GM21723 (cell line): ENCODE results near the gene MAPK7.

Experiments
- ATAC-seq: cut with Tn5 transposase; IDR thresholded peaks from one replicate; pipeline ENCODE4 v1.9.1; 2021; ENCODE audit warnings: mild to moderate bottlenecking, moderate library complexity; ENCODE audit not compliant: unreplicated experiment

The MAPK7 gene

DNA sequence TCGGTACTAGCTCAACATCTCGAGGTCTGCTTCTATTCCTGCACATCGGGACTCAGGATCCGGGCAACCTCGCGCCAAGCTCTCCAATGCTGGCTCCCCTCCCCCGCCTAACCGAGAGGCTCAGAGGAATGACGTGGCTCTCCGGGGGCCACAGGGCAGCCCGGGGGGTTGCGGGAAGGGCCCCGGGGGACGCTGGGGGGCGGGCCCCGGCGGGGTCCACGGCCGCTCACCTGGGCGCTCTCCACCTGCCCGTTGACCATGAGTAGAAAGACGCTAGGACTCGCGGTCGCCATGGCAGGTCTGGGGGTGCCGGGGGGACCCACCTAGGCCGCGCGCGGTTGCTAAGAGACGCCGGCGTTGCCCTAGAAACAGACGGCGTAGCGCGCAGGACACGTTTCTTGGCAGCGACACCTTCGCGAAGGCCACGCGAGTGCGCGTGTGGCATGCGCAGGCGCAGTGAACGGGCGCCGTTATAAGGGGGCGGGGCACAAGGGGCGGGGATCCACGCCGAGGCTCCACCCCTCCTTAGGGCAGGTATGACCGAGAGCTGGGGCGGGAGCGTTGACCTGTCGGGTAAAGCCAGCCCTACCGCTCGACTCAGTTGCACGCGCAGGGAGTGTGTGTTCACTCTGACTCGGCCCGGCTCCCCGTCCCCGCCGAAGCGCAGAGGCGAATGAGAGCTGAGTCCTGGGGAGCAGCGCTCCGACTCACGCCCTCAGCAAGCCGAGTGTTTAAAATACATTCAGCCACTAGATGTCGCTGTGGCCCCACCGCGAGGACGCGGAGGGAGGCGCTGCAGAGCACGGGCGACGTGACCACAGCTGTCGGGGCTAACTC is 15.8 kb upstream of the MAPK7 start, which contains the start of gene B9D1:
TSS of gene B9D1 (minus strand) at position 447 of the 837 bp plus-strand sequence. CDS start at position 293, 154 bp downstream.
- ATAC-seq: peak; percentile 83

- ATAC-seq: no peak
Observed at GRCh38 chr17:19363114-19363438, 15.2 kb upstream of the MAPK7 start.

DNA sequence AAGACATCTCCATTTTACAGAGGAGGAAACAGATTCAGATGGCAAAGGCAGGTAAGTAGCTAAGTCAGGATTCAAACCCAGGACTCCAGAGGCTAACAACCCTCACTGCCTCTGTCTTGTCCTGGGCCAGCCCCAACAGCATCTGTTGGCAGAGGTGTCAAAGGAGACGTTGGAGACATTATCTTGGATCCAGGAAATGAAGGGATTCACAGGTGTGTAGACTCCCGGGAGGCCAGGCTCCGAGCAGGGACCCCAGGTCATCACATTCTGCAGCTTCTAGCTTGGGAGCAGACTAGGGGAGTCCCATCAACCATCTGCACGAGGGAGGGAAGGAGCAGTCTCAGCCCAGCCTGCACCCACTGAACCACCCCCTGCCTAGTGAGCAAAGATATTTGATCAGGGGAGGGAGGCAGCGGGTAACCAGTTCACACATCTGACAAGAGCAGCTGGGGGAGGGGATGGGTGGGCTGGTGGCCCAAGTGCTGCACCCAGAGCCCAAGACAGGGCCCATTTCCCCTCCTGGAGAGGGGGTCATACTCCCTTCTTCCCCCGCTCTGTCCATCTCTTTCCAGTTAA is 14.8 kb upstream of the MAPK7 start:
- ATAC-seq: no peak

DNA sequence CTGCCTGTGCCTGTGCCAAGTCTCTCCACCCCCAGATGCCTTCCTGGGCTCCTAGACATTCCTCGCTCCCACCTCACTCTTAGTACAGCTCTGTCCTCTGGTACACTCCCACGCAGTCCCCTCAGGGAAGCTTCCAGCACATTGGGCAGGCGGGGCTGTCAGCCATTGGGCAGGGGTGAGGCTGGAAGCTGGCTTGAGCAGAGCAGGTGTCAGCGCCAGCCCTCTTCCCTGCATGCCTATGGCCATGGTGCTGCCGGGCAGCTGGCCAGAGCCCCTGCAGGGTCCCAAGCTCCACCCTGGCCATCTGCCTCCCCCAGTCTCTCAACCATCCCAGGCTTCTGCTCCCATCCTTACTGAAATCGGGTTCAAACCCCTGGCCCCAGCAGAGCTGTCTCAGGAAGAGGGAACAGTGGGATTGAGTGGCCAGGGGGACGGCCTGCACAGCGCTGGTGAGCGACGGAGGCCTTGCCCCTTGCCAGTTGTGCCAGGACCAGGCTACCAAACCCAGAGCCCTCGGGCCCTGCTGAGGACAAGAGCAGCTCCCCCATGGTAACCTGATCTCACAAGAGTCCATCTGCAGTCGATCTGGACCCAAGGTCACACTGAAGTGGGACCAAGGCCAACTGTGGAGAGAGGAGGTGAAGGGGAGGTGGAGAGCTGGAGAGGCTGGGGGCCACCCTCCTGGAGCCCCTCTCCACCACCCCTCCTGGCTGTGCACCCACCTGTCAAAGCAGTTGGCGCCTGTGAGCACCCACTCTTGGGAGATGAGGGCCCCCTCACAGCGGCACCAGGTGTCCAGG is 13.4 kb upstream of the MAPK7 start:
- no peak for ATAC-seq

DNA sequence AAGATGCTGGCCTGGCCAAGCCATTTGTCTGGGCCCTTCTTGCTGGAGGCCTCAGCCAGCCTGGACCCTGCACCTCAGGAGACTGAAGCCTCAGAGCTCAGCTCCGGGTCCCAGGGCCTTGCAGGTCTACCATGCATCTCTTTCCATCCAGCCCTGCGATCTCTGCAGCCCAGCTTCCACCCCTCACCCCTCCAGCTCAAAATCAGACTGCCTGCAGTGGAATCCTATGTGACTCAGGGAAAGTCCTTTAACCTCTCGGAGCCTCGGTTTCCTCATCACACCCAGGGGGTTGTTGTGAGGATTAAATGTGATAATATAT is 12.8 kb upstream of the MAPK7 start:
- no peak for ATAC-seq

- ATAC-seq: no peak
Observed at GRCh38 chr17:19365833-19366636, 12.3 kb upstream of the MAPK7 start.

- no peak for ATAC-seq
Observed at GRCh38 chr17:19366637-19366972, 11.7 kb upstream of the MAPK7 start.

DNA sequence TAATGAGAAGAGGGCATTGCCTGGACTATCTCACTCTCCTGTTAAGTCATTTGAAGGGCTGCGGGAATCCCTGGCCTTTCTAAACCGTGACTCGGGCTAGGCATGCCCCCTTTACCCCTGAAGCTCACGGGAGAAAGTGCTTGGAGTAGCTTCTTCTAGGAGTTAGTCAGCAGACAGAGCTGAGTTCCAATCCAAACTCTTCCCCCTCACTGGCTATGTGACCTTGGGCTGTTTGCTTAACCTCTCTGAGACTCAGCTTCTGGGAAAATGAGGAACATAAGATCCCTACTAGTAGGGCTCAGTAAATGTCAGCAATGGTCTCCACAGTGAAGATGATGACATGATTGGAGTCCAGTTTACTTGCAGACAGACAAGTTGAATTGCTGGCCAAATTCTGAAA is 10.1 kb upstream of the MAPK7 start:
- no peak for ATAC-seq

- ATAC-seq: no peak
Observed at GRCh38 chr17:19369107-19369778, 9.1 kb upstream of the MAPK7 start.

- ATAC-seq: no peak
Observed at GRCh38 chr17:19369846-19370492, 8.3 kb upstream of the MAPK7 start.

GRCh38 chr17:19370493-19370960 is 7.8 kb upstream of the MAPK7 start:
- ATAC-seq: peak; percentile 61

DNA sequence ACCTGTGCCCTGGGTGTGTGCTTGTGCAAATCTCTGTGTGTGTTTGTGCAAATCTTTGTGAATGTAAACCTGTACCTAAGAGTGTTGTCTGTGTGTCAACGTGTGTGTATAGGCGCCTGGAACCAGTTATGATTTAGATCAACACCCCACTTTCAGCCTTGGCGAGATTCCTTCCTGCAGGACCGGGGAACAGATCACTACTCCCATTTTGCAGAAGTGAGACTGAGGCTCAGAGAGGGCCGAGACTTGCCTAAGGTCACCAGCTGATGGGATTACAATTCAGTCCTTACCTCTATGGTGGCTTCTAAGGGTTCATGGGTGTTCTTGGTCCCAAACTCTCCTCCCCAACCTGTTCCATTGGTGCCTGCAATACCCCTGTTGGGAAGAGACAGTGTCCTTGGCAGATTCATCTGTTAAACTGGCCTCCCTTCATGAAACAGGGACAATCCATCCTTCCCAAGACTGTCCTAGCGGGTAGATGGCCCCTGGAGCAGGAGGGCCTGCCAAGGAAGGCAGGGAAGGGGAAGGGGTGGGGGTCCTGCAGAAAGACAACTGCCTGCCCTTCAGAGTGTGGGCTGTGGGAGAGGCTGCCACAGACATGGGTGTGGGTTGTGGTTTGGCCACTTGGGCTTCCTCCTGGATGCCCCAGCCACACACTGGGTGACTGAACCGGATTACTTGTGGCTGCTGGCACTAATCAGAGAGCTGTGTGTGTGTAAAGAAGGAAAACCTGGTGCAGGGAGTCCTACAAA is 6.9 kb upstream of the MAPK7 start:
- no peak for ATAC-seq

DNA sequence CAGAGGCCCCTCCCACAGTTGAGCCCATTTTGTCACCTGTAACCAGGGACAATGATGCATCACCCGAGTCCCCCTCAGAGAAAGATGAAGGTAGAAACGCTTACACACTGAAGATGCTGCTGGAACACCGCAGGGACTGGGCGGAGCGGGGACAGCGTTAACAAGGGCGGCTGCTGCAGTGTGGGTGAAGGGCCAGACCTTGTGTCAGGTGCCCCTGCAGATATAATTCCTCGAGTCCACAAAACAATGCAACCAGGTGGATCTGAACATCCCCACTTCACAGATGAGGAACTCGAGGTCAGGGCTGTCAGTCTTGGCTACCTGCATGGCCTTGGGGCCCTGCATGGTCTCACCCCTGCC is 6.3 kb upstream of the MAPK7 start:
- no peak for ATAC-seq

DNA sequence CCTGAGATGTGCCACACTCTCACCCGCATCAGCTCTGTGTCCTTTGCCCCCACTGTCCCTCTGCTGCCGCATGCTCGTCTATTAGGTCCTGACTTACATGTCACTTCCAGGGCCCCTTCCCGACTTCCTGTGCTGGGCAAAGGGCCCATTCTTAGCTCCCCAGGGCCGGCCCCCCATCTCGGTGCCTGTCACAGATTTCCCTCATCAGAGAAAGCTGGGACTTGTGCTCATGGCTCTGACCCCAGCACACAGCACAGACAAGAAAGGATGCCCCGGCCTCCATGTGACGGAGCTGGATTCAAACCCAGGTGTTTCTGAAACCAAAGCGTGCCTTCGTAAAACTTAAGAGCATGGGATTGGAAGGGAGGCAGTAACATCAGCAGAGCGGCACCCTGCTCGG is 5.9 kb upstream of the MAPK7 start:
- no peak for ATAC-seq

DNA sequence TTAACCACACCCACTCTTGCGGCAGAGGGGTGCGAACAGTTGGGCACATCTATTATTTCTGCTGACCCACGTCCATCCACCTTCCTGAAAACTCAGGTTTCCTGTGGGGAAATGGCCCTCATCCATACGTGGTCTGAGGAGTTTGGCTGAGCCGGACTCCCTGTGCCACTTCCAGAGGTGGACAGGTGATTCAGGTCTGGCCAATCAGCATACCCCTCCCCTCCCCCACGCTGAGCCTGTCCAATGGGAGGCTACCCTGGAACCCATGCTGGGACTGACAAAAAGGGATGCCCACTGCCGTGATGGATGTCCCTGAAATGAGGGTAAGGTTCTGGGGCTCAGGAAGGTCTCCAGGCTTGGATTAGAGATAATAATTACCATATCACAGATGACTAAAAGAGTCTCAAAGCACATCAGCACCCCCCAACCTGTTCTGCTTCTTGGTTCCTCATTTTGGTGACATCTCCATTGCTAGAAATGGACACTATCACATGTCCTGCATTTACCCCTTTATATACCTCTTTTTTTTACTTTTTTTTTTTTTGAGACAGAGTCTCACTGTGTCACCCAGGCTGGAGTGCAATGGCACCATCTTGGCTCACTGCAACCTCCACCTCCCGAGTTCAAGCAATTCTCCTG is 5.3 kb upstream of the MAPK7 start:
- no peak for ATAC-seq

- ATAC-seq: no peak
Observed at GRCh38 chr17:19374136-19374535, 4.2 kb upstream of the MAPK7 start.

GRCh38 chr17:19375732-19376131 is 2.6 kb upstream of the MAPK7 start:
- no peak for ATAC-seq

- no peak for ATAC-seq
Observed at GRCh38 chr17:19376811-19377210, 1.5 kb upstream of the MAPK7 start.
